H9 (cell line): Measurements from ENCODE around the gene CASP8. TPM values are rescaled to one million over a fixed set of nuclear protein-coding genes. Genes with fewer than 3 reads are reported as not detected.

ENCODE experiments used
- DNase-seq: peaks from one replicate; pipeline ENCODE4 v3.0.0-alpha.2; 2017
- H2AFZ ChIP-seq: one replicate; pipeline ENCODE4 v1.6.1; 2013; ENCODE audit warnings: mild to moderate bottlenecking, low read length, control low read depth, moderate library complexity
- H2AK5ac ChIP-seq: 2 replicates; pipeline ENCODE4 v1.6.1; 2013; ENCODE audit warnings: low read length, control low read depth, mixed read lengths; ENCODE audit not compliant: insufficient read length
- H2BK120ac ChIP-seq: one replicate; pipeline ENCODE4 v1.6.1; 2013; ENCODE audit warnings: low read depth, mild to moderate bottlenecking, low read length, control low read depth, inconsistent platforms; ENCODE audit not compliant: poor library complexity, severe bottlenecking
- H2BK12ac ChIP-seq: 2 replicates; pipeline ENCODE4 v1.6.1; 2013; ENCODE audit warnings: low read length, control low read depth, mixed read lengths, low read depth; ENCODE audit not compliant: insufficient read length
- H2BK15ac ChIP-seq: 2 replicates; pipeline ENCODE4 v1.6.1; 2013; ENCODE audit warnings: low read depth, low read length, control low read depth
- H2BK20ac ChIP-seq: one replicate; pipeline ENCODE4 v1.6.1; 2013; ENCODE audit warnings: low read depth, mild to moderate bottlenecking, low read length, control low read depth, inconsistent platforms; ENCODE audit not compliant: poor library complexity, severe bottlenecking
- H2BK5ac ChIP-seq: 2 replicates; pipeline ENCODE4 v1.6.1; 2013; ENCODE audit warnings: low read length, control low read depth, mixed read lengths; ENCODE audit not compliant: insufficient read length
- H3K14ac ChIP-seq: 2 replicates; pipeline ENCODE4 v1.6.1; 2013; ENCODE audit warnings: low read length, control low read depth; ENCODE audit not compliant: insufficient read depth
- H3K18ac ChIP-seq: 2 replicates; pipeline ENCODE4 v1.6.1; 2013; ENCODE audit warnings: low read depth, mild to moderate bottlenecking, mixed read lengths, low read length, control low read depth; ENCODE audit not compliant: insufficient read length
- H3K23ac ChIP-seq: 2 replicates; pipeline ENCODE4 v1.6.1; 2013; ENCODE audit warnings: low read length, control low read depth, mixed read lengths, low read depth; ENCODE audit not compliant: insufficient read length
- H3K23me2 ChIP-seq: 2 replicates; pipeline ENCODE4 v1.6.1; 2013; ENCODE audit warnings: low read depth, mild to moderate bottlenecking, mixed read lengths, low read length, control low read depth; ENCODE audit not compliant: insufficient read length, poor library complexity, severe bottlenecking
- H3K27ac ChIP-seq: 2 replicates; pipeline ENCODE4 v1.5.1; 2013; ENCODE audit warnings: low read length, control low read depth, mixed read lengths, low read depth; ENCODE audit not compliant: insufficient read length
- H3K27me3 ChIP-seq: 2 replicates; pipeline ENCODE4 v1.6.1; 2013; ENCODE audit warnings: low read length, control low read depth, inconsistent platforms; ENCODE audit not compliant: insufficient read depth
- H3K4ac ChIP-seq: 2 replicates; pipeline ENCODE4 v1.6.1; 2013; ENCODE audit warnings: low read depth, mild to moderate bottlenecking, control low read depth, inconsistent platforms, low read length, moderate library complexity
- H3K4me1 ChIP-seq: 2 replicates; pipeline ENCODE4 v1.6.1; 2013; ENCODE audit warnings: low read length, control low read depth, inconsistent platforms; ENCODE audit not compliant: insufficient read depth
- H3K4me2 ChIP-seq: 2 replicates; pipeline ENCODE4 v1.6.1; 2013; ENCODE audit warnings: low read length, control low read depth, mixed read lengths; ENCODE audit not compliant: insufficient read length, insufficient read depth
- H3K56ac ChIP-seq: 2 replicates; pipeline ENCODE4 v1.6.1; 2013; ENCODE audit warnings: low read depth, mild to moderate bottlenecking, mixed read lengths, low read length, control low read depth; ENCODE audit not compliant: insufficient read length
- H3K79me1 ChIP-seq: 2 replicates; pipeline ENCODE4 v1.6.1; 2013; ENCODE audit warnings: low read depth, mild to moderate bottlenecking, moderate library complexity, low read length, control low read depth, inconsistent platforms; ENCODE audit not compliant: insufficient read depth, poor library complexity, severe bottlenecking
- H3K79me2 ChIP-seq: 2 replicates; pipeline ENCODE4 v1.6.1; 2013; ENCODE audit warnings: low read length, control low read depth, inconsistent platforms; ENCODE audit not compliant: insufficient read depth
- H3K9ac ChIP-seq: 2 replicates; pipeline ENCODE4 v1.6.1; 2013; ENCODE audit warnings: low read length, control low read depth, mixed read lengths; ENCODE audit not compliant: insufficient read length; ENCODE audit errors: extremely low read depth
- H3K9me3 ChIP-seq: one replicate; pipeline ENCODE4 v1.6.1; 2013; ENCODE audit warnings: low read depth, low read length, inconsistent platforms; ENCODE audit not compliant: control insufficient read depth
- H3T11ph ChIP-seq: one replicate; pipeline ENCODE4 v1.6.1; 2013; ENCODE audit warnings: mild to moderate bottlenecking, low read length, control low read depth, inconsistent platforms
- H4K20me1 ChIP-seq: one replicate; pipeline ENCODE4 v1.6.1; 2013; ENCODE audit not compliant: control insufficient read depth, insufficient read length, insufficient read depth
- H4K5ac ChIP-seq: 2 replicates; pipeline ENCODE4 v1.6.1; 2013; ENCODE audit warnings: low read depth, mild to moderate bottlenecking, mixed read lengths, low read length, control low read depth; ENCODE audit not compliant: insufficient read length
- H4K8ac ChIP-seq: replicated peaks from 2 replicates; pipeline ENCODE4 v1.6.1; 2013; ENCODE audit warnings: low read length, control low read depth, mixed read lengths, low read depth; ENCODE audit not compliant: insufficient read length
- H4K91ac ChIP-seq: 2 replicates; pipeline ENCODE4 v1.6.1; 2013; ENCODE audit warnings: low read depth, mild to moderate bottlenecking, moderate library complexity, mixed read lengths, low read length, control low read depth; ENCODE audit not compliant: insufficient read length
- H3K27ac Mint-ChIP-seq, 3 experiments: 2 replicates in 2 of 3; 3 replicates in 1 of 3; pipeline ENCODE4 v1.8.0; 2020 to 2021; ENCODE audit warnings: mixed read lengths in 3 of 3, mild to moderate bottlenecking in 1 of 3, moderate library complexity in 1 of 3
- H3K27me3 Mint-ChIP-seq: 2 replicates; pipeline ENCODE4 v1.8.0; 2021; ENCODE audit warnings: low read depth, mild to moderate bottlenecking, moderate library complexity, mixed read lengths
- H3K36me3 Mint-ChIP-seq, 3 experiments: 2 replicates in 2 of 3; 3 replicates in 1 of 3; pipeline ENCODE4 v1.8.0; 2020 to 2021; ENCODE audit warnings: low read depth in 3 of 3, mixed read lengths in 3 of 3; ENCODE audit not compliant: insufficient read depth in 1 of 3
- H3K4me1 Mint-ChIP-seq, 2 experiments: 2 replicates each; pipeline ENCODE4 v1.8.0; 2020; ENCODE audit warnings: mixed read lengths in 2 of 2
- H3K4me3 Mint-ChIP-seq, 2 experiments: 2 replicates in 1 of 2; 3 replicates in 1 of 2; pipeline ENCODE4 v1.8.0; 2020 to 2021; ENCODE audit warnings: mild to moderate bottlenecking in 2 of 2, mixed read lengths in 2 of 2, moderate library complexity in 1 of 2
- H3K9me3 Mint-ChIP-seq, 2 experiments: 2 replicates in 1 of 2; 3 replicates in 1 of 2; pipeline ENCODE4 v1.8.0; 2020; ENCODE audit warnings: mild to moderate bottlenecking in 2 of 2, mixed read lengths in 2 of 2, moderate library complexity in 1 of 2
- CTCF ChIP-seq: fragments of 200-600 bp; sonication (generic); conservative IDR thresholded peaks from 3 replicates; pipeline ENCODE4 v1.8.0; 2021; ENCODE audit warnings: antibody characterized with exemption, mild to moderate bottlenecking
- WGBS: extraction: QIAGEN DNeasy Blood & Tissue Kit; methylation state at CpG from one replicate; pipeline ENCODE4 v1.1.7; 2013; ENCODE audit warnings: missing lambda C conversion rate, low lambda C conversion rate, mixed read lengths; ENCODE audit not compliant: insufficient read length; ENCODE audit errors: extremely low coverage; 5-methylcytosine and 5-hydroxymethylcytosine counted together
- total RNA-seq: library from RNA; stranded (reverse); gene quantifications from 2 replicates; pipeline ENCODE4 v1.2.1, GENCODE V29; 2021

CASP8 gene
- total RNA-seq, 1 experiment from 2014 or later, result 10.0 TPM

DNA sequence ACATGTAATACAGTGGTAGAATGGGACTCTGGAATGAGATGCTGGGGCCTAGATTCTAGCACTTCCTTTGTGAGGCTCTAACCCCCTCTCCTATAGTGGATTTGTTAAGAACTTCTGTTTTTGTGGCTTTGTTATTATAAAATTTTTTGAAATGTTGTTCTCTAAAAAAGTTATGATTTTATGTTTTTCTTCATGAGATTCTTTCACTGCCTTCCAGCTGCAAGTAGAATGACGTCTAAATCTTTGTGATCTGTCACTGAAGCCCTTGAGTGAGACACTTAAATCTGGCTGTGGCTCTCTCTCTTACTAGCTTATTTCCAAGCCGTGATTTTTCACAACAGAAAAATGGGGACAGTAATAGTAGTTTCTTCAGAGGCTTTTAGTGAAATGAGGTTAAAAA lies 1.6 kb downstream of the CASP8 start:
- peaks cover 19 to 25% of the 10 kb centered on the region in 2 experiments for H3K4me1 Mint-ChIP-seq
- H3K4me1 ChIP-seq, result peaks cover 7% of the 10 kb centered on the region; the same call in 1 of the 2 replicates
- no peak overlapping the region for H3K4me3 Mint-ChIP-seq
- no peaks in the 10 kb centered on the region for H3K79me1 ChIP-seq
- H3K36me3 Mint-ChIP-seq, result no peaks in the 10 kb centered on the region; a peak in 1 of 7 replicates
- no peak overlapping the region for H2AFZ ChIP-seq
- H3K4ac ChIP-seq, result no peak overlapping the region
- H3T11ph ChIP-seq, result no peak overlapping the region
- H3K79me2 ChIP-seq, result no peaks in the 10 kb centered on the region
- no peak overlapping the region for H2BK5ac ChIP-seq
- no peaks in the 10 kb centered on the region for H3K23me2 ChIP-seq
- H2BK15ac ChIP-seq, result no peak overlapping the region
- H2AK5ac ChIP-seq, result no peak overlapping the region
- H3K23ac ChIP-seq, result no peak overlapping the region
- no peak overlapping the region for H4K8ac ChIP-seq
- no peak for TF ChIP-seq CTCF
- no peak overlapping the region for H2BK12ac ChIP-seq
- no peak overlapping the region for H4K5ac ChIP-seq
- H3K4me2 ChIP-seq, result no peak overlapping the region
- no peaks in the 10 kb centered on the region; the same call in 1 of the 2 replicates for H3K27me3 Mint-ChIP-seq
- H4K91ac ChIP-seq, result no peak overlapping the region
- no peak overlapping the region for H3K14ac ChIP-seq
- WGBS, result no CpG with 5 or more reads among the region's 2 CpGs
- H3K27ac ChIP-seq, result no peak overlapping the region
- H4K20me1 ChIP-seq, result no peaks in the 10 kb centered on the region
- H2BK120ac ChIP-seq, result no peak overlapping the region
- H3K9ac ChIP-seq, result no peak overlapping the region
- H3K18ac ChIP-seq, result no peak overlapping the region
- no peak overlapping the region for H3K56ac ChIP-seq
- no peaks in the 10 kb centered on the region for H3K9me3 ChIP-seq
- H3K9me3 Mint-ChIP-seq, result no peaks in the 10 kb centered on the region
- no peak overlapping the region for H2BK20ac ChIP-seq
- no peaks in the 10 kb centered on the region for H3K27me3 ChIP-seq
- H3K27ac Mint-ChIP-seq, result no peak overlapping the region
- DNase-seq, result no peak
